GM21723 (cell line): Measurements from ENCODE around the gene TTC34.

ENCODE experiments used
- ATAC-seq: cut with Tn5 transposase; IDR thresholded peaks from one replicate; pipeline ENCODE4 v1.9.1; 2021; ENCODE audit warnings: mild to moderate bottlenecking, moderate library complexity; ENCODE audit not compliant: unreplicated experiment

The TTC34 gene

DNA sequence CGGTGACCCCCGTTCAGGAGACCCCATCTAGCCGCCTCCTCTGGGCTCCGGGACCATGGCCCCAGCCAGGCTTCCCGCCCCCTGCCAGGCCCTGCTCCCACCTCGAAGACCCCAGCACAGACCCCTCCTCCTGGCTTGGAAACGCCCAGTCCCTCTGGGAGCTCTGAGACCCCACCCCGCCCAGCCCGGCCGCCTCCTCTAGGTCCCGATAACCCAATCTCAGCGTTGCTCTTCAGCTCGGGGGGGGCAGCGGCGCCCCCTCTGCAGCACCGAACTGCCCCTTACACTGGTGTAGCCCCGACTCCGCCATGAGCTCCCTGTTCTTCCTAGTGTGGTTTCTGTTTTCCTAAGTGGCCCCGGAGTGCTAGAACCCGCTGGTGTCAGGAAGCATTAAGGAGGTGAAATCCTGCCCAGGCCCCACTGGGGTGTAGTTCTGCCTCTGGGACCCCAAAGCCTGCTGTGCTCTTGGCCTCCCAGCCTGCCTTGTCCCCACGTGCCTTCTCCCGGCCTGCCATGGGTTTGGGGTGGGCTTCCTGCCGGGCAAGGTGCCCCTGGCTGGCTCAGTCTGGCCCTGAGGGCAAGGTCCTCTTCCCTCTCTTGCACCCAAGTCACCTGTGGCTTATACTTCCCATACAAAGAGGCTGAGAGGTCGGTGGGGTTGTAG lies 157.9 kb downstream of the TTC34 start:
- ATAC-seq = no peak

- peak; percentile 77 for ATAC-seq
These were observed 158.7 kb downstream of the TTC34 start for GRCh38 chr1:2642560-2643413.

GRCh38 chr1:2642131-2642559 lies 159.3 kb downstream of the TTC34 start:
- peak; percentile 4 for ATAC-seq

GRCh38 chr1:2641381-2642130 lies 159.9 kb downstream of the TTC34 start:
- no peak for ATAC-seq

- no peak for ATAC-seq
These were observed 160.9 kb downstream of the TTC34 start for GRCh38 chr1:2640626-2641025.

DNA sequence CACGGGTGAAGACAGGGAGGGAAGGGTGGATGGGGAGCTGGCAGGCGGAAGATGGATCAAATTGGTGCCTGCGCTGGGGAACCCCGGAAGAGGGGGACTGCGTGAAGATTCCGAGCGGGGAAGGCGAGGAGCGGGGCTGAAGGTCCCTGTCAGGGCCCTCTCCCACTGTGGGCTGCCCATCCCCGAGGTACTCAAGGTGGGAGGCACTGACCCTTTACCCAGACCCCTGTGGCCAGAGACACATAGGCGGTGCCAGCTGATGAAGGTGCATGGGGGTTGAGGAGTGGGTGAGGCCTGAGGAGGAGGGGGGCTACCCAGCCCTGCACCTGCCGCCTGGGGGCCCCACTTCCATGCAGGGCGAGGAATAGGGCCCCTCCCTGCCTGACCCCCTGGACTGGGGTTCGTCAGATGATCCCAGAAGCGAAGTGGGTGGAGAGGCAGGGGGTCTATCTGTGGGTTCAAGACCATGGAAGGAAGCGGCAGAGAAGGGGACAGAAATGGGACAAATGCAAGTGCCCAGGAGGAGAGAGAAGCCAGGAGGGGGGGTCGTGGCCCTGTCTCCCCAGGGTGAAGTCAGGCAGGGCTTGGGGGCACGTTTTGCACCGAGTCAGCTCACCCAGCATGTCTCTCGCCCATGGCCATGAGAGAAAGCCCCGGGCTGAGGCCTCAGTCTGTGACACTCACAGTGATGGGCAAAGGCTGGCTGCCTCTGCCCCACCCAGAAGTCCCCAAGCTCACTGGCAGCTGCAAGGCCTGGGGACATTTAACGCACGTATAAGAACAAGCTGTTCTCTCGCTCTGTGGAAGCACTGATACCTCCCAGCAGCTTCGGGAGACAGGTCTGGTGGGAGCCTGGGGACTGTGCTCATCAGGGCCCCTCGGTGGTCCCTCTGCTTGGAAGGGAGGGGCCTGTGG lies 161.6 kb downstream of the TTC34 start:
- ATAC-seq = no peak

GRCh38 chr1:2639203-2639602 lies 162.3 kb downstream of the TTC34 start:
- ATAC-seq = no peak

DNA sequence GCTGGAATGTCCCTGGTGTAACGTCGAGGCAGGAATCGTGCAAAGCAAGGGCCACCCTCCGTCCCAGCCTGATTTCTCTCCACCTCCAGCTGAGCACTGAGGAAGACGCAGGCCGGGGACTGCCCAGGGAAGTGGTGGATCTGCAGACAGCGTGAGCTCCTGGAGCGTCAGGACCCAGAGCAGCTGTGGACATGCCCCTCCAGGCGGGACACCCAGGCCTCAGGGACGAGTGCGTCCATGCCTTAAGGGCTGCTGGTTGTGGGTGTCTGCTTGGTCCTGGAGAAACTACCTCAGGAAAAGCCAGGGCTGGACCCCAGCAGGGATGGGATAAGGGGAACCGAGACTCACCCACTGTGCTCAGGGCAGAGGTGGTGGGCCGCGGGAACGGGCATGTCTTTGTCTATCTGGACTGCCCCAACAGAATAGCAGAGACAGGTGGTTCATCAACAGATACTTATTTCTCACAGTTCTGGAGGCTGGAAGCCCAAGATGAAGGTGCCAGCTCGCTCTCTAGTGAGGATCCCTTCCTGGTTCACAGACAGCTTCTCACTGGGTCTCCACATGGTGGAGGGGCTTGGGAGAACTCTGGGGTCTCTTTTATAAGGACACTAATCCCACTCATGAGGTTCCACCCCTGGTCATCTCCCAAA lies 162.9 kb downstream of the TTC34 start:
- no peak for ATAC-seq

DNA sequence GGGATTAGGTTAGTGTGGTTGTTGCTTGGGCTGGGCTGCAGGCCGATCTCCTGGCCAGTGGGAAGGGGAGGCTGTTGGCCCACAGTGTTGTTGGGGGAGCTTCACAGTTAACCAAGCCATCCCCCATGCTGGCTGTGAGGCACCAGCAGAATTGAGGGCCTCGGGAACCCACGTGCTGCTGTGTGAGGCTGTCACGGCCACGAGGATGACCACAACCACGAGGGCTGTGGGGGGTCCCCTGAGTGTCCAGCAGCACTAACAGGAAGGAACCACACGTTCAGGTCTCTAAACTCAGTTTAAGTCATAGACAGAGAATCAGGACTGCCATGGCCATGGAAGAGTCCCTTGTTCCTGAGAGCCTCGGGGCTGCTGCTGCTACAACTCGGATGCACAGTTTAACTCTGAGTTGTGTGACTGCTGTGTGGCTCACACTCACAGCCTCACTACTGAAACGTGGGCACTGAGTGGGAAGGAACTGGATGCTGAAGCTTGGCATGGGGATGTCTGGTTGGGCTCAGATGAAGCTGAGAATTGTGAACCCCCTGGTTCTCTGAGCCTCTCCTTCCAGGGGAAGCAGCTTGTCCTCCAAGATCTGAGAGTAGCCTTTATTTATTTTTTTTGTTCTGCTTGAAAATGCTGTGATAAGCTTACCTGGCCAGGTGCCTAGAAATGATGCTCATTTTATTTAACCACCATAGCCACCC lies 163.9 kb downstream of the TTC34 start:
- ATAC-seq = no peak

GRCh38 chr1:2636733-2637132 lies 164.8 kb downstream of the TTC34 start:
- no peak for ATAC-seq

DNA sequence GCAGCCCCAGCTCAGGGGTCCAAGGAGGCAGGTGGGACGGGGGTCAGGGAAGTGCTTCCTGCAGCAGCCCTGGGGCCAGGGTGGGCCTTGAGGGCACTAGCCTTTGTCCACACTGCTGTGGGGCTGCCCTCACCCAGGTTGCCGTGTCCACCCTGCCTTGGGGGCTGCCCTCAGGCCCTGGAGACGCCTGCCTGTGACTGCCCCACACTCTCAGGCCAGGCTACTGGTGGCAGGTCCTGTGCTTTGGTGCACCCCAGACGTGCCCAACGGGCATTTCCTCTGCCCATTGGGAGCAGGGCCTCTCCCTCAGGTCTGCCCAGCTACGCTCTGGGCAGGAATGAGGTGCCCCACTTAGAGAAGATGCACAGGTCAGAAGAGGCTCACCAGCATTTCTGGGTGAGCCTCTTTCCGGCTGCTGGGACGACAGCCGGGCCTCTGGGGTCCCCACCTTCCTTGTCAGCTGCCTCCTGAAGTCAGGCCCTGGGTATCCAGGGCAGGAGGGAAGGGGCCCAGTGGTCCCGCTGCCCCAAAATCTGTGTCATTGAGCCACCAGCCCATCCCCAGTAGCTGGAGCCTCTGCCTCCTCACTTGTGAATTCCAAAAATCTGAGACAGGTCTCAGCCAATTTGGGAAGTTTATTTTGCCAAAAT lies 166.0 kb downstream of the TTC34 start:
- no peak for ATAC-seq

DNA sequence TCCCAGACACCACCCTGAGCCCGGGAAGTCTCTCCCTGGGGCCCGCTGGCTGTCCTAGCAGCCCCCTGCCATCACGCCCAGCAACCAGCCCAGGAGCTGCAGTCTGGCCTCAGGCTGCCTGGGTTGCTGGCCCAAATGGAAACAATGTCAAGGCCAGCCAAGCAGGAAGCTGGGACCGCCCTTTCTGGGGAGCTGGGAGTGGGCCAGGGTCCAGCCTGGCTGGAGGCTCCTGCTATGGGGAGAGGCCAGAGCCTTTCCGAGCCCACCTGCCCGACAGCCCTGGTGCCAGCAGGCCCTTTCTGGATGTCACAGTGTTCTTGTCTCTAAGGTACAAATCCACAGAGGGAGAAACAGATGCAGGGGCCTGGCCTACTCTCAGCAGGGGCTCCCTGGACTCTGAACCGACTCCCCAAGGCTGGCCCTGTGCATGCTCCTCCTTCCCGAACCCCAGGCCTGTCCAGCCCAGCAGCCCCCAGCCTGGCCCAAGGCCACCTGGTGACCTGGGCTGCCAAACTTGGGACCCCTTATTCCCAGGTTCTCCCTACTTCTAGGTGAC lies 167.5 kb downstream of the TTC34 start:
- ATAC-seq = no peak

DNA sequence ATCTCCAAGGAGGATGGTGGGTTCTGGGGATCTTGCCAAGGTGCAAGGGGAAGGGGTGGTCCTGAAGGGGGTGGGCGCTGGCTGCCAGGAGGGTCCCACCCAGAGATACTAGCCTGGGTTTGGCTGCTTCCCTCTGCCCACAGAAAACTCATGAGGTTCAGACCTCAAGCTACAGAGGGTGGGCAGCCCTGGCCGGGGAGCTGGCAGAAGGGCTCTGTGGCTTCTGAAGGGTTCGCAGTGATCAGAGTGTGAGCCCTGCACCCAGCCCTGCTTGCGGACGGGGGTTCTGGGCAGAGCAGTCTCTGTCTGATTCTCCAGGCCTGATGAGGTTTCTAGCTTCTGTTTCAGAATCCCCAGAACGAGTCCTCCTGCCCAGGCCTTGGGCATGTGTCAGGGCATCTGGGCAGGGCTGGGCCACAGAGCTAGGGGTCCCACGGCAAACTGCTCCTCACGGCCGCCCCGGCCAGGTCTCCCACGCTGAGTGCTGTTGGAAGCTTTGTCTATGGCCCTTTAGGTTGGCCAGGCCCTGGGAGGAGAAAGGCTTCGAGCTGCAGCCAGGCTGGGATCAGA lies 168.0 kb downstream of the TTC34 start:
- no peak for ATAC-seq

DNA sequence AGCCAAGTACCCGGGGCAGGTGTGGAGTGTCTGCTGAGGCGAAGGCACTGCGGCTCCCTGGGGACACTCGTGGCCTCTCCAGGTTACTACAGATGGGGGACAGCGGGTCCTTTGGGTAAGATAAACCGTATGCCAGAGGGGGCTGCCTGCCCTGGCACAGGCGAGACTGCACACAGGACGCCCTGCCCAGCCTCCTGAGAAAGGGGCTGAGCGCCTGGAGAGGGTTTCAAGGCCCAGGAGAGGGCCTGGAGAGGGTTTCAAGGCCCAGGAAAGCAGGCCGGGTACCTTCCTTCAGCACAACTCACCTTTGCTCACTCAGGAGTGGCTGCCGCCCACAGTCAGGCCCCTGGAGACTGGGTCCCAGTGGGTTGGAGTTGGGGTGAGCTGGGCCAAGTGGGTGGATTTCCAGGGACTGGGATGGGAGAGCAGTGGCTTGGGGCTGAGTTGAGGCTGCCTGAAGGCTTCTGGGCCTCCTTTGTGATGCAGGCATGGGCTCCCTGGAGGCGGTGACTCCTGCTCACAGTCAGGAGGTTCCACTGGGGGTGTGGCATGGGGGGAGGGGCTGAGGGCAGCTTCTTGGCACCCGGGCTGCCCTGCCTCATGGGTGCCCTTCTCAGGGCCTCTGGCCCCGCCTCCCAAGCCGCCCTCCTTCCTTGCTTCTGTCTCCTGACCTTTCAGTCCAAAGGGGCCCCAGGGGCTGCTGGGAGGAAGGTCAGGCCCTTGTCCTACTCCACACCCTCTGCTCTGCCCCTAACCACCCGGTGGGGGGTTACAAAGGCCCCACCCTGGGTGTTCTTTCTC lies 168.7 kb downstream of the TTC34 start, which contains the start of gene MMEL1:
Gene MMEL1 (minus strand): TSS at position 456 of the 801 bp plus-strand sequence. CDS start 3,532 bp downstream, outside the sequence.
- no peak for ATAC-seq

DNA sequence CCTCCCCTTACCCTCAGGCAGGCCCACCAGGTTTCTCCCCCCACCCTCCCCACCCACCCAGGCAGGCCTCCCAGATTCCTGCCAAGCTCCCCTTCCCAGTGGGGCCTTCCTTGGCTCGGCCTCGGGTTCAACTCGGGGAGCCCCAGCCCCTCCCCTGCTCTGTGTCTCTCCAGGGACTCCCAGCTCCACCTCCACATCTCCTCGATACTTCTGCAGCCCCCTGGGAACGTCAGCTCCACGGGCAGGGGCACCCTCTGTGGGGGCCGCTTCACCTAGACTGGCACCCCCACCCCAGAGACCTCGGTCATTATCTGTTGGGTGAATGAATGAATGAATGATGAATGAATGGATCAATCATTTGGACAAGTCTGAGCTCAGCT lies 169.5 kb downstream of the TTC34 start:
- ATAC-seq = no peak

DNA sequence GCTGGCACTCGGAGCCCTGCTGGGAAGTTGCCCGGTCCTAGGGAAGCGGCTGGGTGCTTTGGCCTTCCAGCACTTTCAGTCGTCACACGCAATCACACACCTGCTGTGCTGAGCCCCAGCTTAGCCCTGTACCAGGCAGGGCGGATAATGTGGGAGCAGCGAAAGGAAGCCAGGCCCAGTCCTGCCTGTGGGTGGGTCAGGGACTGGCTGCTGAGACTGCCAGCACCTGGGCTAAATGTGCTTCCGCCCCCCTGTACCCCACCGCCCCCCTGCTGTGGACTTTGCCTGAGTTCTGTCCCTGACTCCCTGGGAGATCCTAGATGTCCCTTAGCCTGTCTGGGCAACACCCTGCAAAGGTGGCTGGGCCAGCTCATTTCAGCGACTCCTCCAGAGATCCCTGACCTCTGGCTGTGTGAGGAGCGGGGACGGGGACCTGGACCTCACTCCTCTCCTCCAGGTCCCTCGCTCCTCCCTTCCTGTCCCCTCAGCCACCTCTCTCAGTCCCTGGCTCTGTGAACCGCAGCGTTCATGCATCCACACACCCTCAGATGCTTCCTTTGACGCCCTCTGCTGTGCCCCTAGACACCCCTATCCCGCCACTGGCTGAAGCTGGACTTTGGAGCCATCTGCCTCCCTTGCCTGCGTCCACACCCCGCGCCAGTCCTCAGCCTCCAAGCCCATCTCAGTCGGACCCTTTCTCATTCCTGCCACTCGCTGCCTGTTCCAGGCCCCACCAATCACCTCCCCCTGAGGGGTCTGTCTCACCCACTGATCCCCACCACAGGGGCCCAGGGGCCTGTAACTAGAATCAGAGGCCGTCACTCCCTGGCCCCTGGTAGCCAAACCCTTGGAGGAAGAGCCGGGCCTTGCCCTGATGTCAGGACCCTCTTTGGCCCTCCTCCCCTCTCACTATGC lies 170.1 kb downstream of the TTC34 start:
- ATAC-seq = no peak
